Measurements from ENCODE around the gene THRA. TPM values are rescaled to one million over a fixed set of nuclear protein-coding genes. Genes with fewer than 3 reads are reported as not detected.

THRA gene
- total and polyA plus RNA-seq, 9 of the 15 experiments (the other 6 are each of a cell fraction or from before 2014, with no cell fraction given), result 0.34 to 23.4 (median 12.7) TPM

GRCh38 chr17:40095351-40095943, 32.7 kb downstream of the THRA start:
- no peak overlapping the region for H3K27ac ChIP-seq (ENCODE audit: extremely low read depth, low read depth, low read length)
- no peak for DNase-seq (ENCODE audit: extremely low read depth in 1 of 4, low spot score in 3 of 4)
- peak; percentile 43 for TF ChIP-seq RBM22 (IDR thresholded peaks at IDR 0.05; ENCODE audit: low read depth, low read length, poor library complexity, severe bottlenecking)
- TF ChIP-seq ZFX (CRISPR knock-in tag; IDR thresholded peaks at IDR 0.05), result no peak
- peak; percentile 74 for TF ChIP-seq POLR2G (IDR thresholded peaks at IDR 0.05; ENCODE audit: low read depth, low read length)
- TF ChIP-seq RBFOX2 (IDR thresholded peaks at IDR 0.05; ENCODE audit: low read depth, low read length), result peak; percentile 38
- no peak for TF ChIP-seq GATA2 (CRISPR knock-in tag; IDR thresholded peaks at IDR 0.05)
- intact Hi-C loops (cut with micrococcal nuclease), result no loop called here
- H3K36me3 ChIP-seq (ENCODE audit: control insufficient read depth, insufficient read depth, low read length), result peaks cover 68% of the 10 kb centered on the region; the same call in 2 of the 3 replicates
- FAIRE-seq, result no peak
- H3K4me1 ChIP-seq (replicated peaks in 1 of 2; ENCODE audit: control insufficient read depth in 2 of 2, insufficient read depth in 2 of 2, low read length in 2 of 2), result peaks cover 26 to 54% of the 10 kb centered on the region in 2 experiments
- no peak for ATAC-seq
- POLR2A ChIA-PET, result no interaction called here
- no peak overlapping the region for H2AFZ ChIP-seq (ENCODE audit: low read depth, low read length)
- no peaks in the 10 kb centered on the region for H3K9me3 ChIP-seq (replicated peaks; ENCODE audit: control insufficient read depth, insufficient read depth, low read depth, low read length)
- WGBS (ENCODE audit: insufficient coverage, low coverage, missing lambda C conversion rate), result 90% methylated on average over 14 of the region's 17 CpGs
- in situ Hi-C loops (cut with MboI), result no loop called here
- no peaks in the 10 kb centered on the region for H3K27me3 ChIP-seq (ENCODE audit: control insufficient read depth in 2 of 2, insufficient read depth in 2 of 2, low read length in 2 of 2)
- H3K9me1 ChIP-seq (ENCODE audit: control insufficient read depth, insufficient read depth, low read length), result peaks cover 4% of the 10 kb centered on the region
- no peaks in the 10 kb centered on the region for H4K20me1 ChIP-seq (replicated peaks; ENCODE audit: control insufficient read depth, insufficient read depth, low read length)
- no peak overlapping the region for H3K4me3 ChIP-seq
- CTCF ChIA-PET (ENCODE audit: low intra/inter-chr PET ratio), result no interaction called here
- H3K79me2 ChIP-seq (ENCODE audit: control insufficient read depth, insufficient read depth, low read length), result peaks cover 28% of the 10 kb centered on the region
- no TSS peak for BruUV-seq (replicated peaks)
- no peak overlapping the region for H3K9ac ChIP-seq (ENCODE audit: insufficient read depth in 1 of 2, low read depth in 2 of 2, low read length in 2 of 2)
- no peak overlapping the region for H3K4me2 ChIP-seq (ENCODE audit: insufficient read depth, low read length)

All from K562 (cell line).